M059J (cell line): ENCODE results near the gene BMP7. TPM values are rescaled to one million over a fixed set of nuclear protein-coding genes. Genes with fewer than 3 reads are reported as not detected.
"Not testable (repeated sequence)": the region's sequence is repeated elsewhere in the genome, so short reads cannot be mapped to it uniquely, and the experiment has no call there.

ENCODE experiments used
- DNase-seq: peaks from one replicate; pipeline ENCODE4 v3.0.0-alpha.2; 2012; ENCODE audit warnings: low read depth
- total RNA-seq: library from RNA; depleted of rRNA; stranded (reverse); fragments of >200 nt; shearing (Covaris generic); gene quantifications from 2 replicates; pipeline ENCODE4 v1.2.3, GENCODE V29; 2014

The BMP7 gene
- total RNA-seq, 1 experiment from 2014 or later: 0.22 TPM

GRCh38 chr20:57191265-57191638 lies 75.2 kb downstream of the BMP7 start:
- DNase-seq: not testable (repeated sequence)

- DNase-seq: peak; percentile 71
Measured at GRCh38 chr20:57190536-57191264, 75.7 kb downstream of the BMP7 start.

- no peak for DNase-seq
Measured at GRCh38 chr20:57189713-57190112, 76.7 kb downstream of the BMP7 start.

GRCh38 chr20:57188576-57189079 lies 77.8 kb downstream of the BMP7 start:
- DNase-seq: peak; percentile 58

DNA sequence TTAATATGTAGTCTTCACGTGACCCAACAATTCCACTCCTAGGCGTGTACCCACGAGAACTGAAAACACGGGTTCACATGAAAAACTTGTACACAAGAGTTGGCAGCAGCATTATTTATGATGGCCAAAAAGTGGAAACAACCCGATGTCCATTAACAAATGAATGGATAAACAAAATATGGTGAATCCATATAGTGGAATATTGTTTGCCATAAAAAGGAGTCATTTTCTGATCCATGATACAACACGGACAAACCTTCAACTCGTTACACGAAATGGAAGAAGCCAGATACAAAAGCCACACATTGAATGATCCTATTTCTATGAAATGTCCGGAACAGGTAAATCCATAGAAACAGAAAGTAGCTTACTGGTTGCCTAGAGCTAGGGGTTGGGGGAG lies 78.4 kb downstream of the BMP7 start:
- no peak for DNase-seq

- DNase-seq: peak; percentile 18
Measured at GRCh38 chr20:57187068-57187634, 79.3 kb downstream of the BMP7 start.

DNA sequence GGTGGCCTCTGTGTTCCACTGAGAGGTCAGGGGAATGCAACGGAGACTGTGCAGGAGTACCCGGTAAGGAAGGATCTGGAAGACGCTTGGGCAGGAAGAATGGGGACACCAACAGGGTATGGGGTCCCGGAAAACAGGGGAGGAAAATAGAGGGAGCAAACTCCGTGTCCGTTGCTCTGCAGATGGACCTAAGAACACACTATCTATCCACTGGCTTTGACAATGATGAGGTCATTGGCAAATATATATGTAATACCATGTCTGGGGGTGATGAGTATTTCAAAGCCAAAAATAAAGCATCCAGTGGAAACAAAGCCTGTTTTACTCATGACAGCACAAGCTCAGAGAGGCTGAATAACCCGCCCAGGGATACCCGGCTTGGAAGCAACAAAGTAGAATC lies 80.2 kb downstream of the BMP7 start:
- DNase-seq: no peak

DNA sequence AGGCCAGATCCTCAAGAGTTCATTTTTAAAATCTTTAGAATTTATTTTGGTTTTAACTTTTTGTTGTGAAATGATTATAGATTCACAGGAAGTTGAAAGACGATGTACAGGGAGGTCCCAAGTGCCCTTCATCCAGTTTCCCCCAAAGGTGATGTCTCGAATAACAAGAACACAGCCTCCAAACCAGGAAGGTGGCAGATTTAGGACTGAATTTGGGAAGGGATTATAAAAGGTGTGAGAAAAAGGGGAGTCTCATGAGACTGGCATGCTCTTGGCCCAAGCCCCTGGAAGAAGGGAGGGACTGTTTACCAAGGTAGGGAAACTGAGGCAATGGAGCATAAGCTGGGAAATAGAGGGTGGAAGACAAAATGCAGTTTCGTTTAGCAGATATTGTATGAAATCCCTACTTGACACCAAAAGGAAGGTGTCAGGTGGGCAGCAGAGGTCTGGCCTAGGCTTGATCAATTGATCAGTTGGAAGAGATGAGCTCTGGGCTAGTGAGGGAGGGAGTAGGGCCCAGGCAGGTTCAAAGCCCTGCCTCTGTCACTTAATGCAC lies 81.2 kb downstream of the BMP7 start:
- DNase-seq: no peak

GRCh38 chr20:57183457-57184009 lies 82.9 kb downstream of the BMP7 start:
- DNase-seq: no peak

DNA sequence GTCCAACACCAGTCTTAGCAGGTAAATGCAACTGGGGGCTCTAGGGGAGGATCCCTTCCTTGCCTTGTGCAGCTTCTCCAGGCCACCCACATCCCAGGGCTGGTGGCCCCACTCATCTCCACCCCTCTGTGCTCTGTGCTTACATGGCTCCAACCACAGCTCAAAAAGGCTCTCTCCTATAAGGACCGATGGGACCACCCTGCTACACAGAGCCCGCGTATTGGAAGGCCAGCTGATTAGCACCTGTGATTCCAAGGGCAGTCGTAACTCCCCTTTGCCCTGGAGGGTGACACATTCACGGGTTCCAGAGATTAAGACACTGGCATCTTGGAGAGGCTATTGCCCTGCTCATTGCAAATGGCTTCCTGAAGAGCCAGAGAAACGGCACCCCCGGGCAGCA lies 84.8 kb downstream of the BMP7 start:
- no peak for DNase-seq

GRCh38 chr20:57180954-57181353 lies 85.5 kb downstream of the BMP7 start:
- no peak for DNase-seq

DNA sequence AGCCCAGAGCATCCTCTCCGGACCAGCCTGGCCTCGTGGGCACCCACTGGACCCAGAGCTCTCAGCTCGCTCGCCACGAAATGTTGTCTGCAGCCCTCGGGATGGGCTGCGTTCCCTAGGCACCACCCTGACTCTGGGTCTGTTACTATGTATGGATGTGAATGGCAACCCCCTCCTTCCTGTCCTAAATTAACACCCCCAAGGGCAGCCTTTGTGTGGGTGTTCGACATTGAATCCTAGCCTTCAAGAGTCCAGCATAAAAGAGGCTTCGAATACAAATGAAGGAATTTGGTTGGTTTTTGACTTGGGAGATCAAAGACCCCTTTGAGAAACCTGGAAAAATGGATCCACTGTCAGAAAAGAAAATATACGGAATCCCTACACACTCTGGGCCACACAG lies 86.1 kb downstream of the BMP7 start:
- DNase-seq: no peak

DNA sequence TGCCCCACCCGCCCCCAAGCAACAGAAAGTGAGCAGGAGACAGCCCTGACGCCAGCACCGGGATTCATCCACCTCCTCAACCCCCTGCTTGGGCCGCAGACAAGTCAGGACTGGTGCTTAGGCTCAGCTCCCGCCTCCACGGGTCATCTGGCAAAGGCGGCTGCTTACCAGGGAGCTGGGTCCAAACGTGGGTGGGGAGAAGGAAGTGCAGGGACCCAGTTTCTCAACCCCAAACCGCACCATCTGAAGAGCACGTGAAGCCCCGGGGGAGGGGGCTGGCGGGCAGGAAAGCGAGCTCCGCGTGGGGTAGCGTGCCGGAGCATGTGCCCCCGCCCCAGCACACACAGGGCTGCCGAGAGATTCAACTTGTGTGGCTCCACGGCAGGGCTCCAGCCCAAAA lies 87.2 kb downstream of the BMP7 start:
- DNase-seq: no peak

- DNase-seq: no peak
Measured at GRCh38 chr20:57178582-57179111, 87.8 kb downstream of the BMP7 start.

DNA sequence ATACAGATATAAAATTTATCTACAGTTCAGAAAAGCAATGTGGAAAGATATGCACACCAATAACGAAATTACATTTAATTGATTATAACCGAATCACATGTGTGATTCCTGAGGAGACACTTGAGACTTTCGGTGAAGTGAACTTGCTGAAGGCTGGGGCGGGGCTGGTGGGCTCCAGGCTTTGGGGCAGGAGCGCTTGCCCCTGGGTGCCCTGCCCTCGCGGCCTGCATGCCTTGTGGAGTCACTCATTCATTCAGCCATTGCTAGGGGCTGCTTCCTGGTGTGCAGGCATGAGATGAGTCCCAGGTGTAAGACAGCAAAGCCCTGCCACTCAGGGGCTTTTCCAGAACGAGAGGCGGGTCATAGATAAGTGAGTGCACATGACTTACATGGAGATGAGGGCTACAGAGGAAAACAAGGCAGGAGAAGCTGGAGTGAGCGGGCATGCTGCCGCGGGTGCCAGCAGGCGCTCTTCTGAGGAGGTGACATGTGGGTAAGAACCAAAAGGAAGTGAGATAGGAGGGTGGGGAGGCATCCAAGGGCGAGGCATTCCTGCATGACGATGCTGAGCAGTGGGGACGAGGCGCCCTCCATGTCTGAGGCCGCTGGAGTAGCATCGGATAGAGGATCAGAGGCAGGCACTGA lies 88.7 kb downstream of the BMP7 start:
- no peak for DNase-seq

DNA sequence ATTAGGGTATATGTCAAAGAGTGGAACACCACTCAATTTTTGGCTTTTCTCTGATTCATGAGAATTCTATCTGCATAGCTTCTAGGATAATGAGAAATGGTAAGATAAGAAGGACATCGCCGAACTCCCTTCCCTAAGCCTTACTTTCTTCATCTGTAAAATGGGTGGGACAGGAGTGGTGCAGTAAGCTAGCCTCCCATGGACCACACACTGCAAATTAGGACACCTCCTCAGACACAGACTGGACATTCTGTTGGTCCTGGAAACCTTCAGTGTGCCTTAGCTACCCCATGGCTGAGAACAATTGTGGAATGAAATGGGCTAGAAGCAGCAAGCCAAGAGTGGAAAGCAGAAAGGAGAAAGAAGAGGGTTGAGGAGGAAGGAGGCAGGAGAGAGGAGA lies 89.6 kb downstream of the BMP7 start:
- DNase-seq: no peak

GRCh38 chr20:57175397-57176010 lies 90.9 kb downstream of the BMP7 start:
- no peak for DNase-seq

DNA sequence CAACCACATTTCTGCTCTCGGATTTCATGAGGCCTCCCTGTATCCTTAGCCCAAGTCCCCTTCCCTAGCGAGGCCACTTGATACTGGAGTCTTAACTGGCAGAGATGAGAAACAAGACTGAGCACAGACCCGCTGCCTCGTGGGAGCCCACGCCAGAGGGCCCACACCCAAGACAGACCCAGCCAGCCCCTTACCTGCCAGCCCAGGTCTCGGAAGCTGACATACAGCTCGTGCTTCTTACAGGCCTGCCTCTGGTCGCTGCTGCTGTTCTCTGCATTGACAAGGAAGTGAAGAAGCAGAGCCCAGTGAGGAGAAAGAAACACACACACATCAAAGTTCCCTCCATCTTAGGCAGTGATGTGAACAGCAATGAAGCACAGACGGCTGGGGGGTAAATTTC lies 91.7 kb downstream of the BMP7 start:
- DNase-seq: no peak

DNA sequence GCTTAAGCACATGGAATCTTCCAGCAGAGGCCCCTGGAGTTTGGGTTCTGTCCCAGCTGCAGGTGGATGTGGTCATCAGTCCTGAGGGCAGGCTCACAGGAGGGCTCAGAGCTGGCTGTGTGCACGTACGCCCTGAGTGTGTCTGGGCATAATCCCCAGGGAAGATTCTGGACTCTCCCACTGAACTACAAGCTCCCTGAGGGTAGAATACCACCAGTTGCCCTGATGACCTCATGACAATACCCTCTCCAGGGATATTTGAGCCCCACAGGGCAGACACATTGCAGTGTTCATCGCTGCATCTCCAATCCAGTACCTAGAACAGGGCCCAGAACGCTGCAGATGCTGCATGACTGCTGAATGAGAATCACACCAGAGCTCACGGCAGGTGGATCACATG lies 92.5 kb downstream of the BMP7 start:
- no peak for DNase-seq

DNA sequence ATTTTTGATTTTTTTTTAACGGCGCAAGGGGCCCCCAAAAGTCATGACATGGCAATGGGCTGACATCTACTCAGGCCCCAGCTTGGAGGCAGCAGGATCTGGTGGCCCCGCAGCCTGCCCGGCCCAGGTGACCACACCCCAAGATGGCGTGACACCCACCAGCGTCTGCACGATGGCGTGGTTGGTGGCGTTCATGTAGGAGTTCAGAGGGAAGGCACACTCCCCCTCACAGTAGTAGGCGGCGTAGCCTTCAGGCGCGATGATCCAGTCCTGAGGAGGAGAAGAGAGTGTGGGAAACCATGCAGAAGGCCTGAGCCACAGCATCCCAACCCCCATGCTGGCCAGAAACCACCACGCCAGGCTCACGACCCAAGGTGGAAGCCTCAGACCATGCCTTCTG lies 93.4 kb downstream of the BMP7 start:
- DNase-seq: no peak

GRCh38 chr20:57170343-57170742 lies 96.1 kb downstream of the BMP7 start:
- DNase-seq: no peak

DNA sequence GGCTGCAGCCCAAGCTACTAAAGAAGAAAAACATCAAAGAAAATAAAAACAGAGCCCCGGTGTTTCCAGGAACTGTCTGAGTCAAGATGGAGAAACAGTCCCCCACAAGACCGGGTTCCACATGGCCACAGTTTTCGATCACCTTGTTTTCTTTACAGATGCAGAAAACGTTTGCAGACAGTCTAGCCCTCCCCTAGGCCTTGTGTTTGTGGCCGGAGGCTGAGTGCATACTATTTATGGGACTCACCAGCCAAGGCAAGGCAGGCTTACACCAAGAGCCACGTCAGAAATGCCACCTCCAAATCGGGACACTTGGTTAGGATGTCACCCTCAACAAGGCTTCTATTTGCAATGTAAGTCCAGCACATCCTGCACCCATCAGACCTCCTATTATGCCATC lies 97.3 kb downstream of the BMP7 start:
- no peak for DNase-seq
